Panc1 (cell line): ENCODE data around the gene GFRA1. TPM values are rescaled to one million over a fixed set of nuclear protein-coding genes. Genes with fewer than 3 reads are reported as not detected.

ENCODE experiments used
- ATAC-seq: fragments of 200-7000 bp; cut with Tn5 transposase; 2 replicates; pipeline ENCODE4 v1.9.1; 2020; ENCODE audit warnings: mild to moderate bottlenecking, moderate library complexity
- BruUV-seq: library from RNA; stranded (reverse); fragments of 400-500 nt; replicated peaks from 2 replicates; lab custom pipeline; 2021; lab: Mats Ljungman, UMichigan
- CTCF ChIA-PET: fragments of 300-600 bp; sonication (Branson Sonifier 250); formaldehyde crosslinking; loops from one replicate; lab custom pipeline; 2022; ENCODE audit warnings: antibody characterized with exemption; lab: Charles Lee
- POLR2A ChIA-PET: fragments of 300-600 bp; sonication (Branson Sonifier 250); formaldehyde crosslinking; loops from one replicate; lab custom pipeline; 2022; ENCODE audit warnings: antibody characterized with exemption; lab: Charles Lee
- DNase-seq: peaks from one replicate; pipeline ENCODE4 v3.0.0-alpha.2; 2010; ENCODE audit warnings: low read depth, low spot score
- H3K27ac ChIP-seq: 2 replicates; pipeline ENCODE4 v1.5.1; 2011; ENCODE audit warnings: mild to moderate bottlenecking, low read length, inconsistent platforms
- H3K27me3 ChIP-seq: fragments of 200-500 bp; sonication (Bioruptor generic); 2 replicates; pipeline ENCODE4 v1.6.0; 2014; ENCODE audit warnings: low read length, inconsistent platforms; ENCODE audit not compliant: control insufficient read depth, insufficient read depth
- H3K36me3 ChIP-seq: fragments of 200-500 bp; sonication (Bioruptor generic); 2 replicates; pipeline ENCODE4 v1.5.1; 2014; ENCODE audit warnings: inconsistent platforms, mild to moderate bottlenecking, low read length, moderate library complexity; ENCODE audit not compliant: control insufficient read depth, insufficient read depth
- H3K4me1 ChIP-seq: 2 replicates; pipeline ENCODE4 v1.5.1; 2011; ENCODE audit warnings: inconsistent platforms, mild to moderate bottlenecking, low read length, moderate library complexity; ENCODE audit not compliant: control insufficient read depth, insufficient read depth
- H3K4me3 ChIP-seq, 2 experiments: 2 replicates each; pipeline ENCODE4 v1.5.1; 2011 to 2012; ENCODE audit warnings: low read depth in 2 of 2, low read length in 2 of 2, mild to moderate bottlenecking in 2 of 2, inconsistent platforms in 1 of 2, moderate library complexity in 1 of 2
- H3K9me3 ChIP-seq: fragments of 200-500 bp; sonication (Bioruptor generic); 2 replicates; pipeline ENCODE4 v1.5.1; 2014; ENCODE audit warnings: low read depth, mild to moderate bottlenecking, inconsistent platforms, low read length, moderate library complexity; ENCODE audit not compliant: control insufficient read depth, insufficient read depth
- CTCF ChIP-seq: fragments of 450-650 bp; IDR thresholded peaks from 2 replicates; pipeline ENCODE4 v1.5.1; 2017; ENCODE audit warnings: mild to moderate bottlenecking
- POLR2AphosphoS5 ChIP-seq: IDR thresholded peaks from 2 replicates; pipeline ENCODE4 v1.6.1; 2012; ENCODE audit warnings: mild to moderate bottlenecking, low read depth, low read length, moderate library complexity
- REST ChIP-seq, 2 experiments: IDR thresholded peaks; 2 replicates each; pipeline ENCODE4 v1.6.1; 2011 to 2012; ENCODE audit warnings: low read depth in 2 of 2, control low read depth in 1 of 2, low read length in 1 of 2, mild to moderate bottlenecking in 1 of 2, moderate library complexity in 1 of 2; ENCODE audit not compliant: insufficient read depth in 1 of 2
- SIN3A ChIP-seq: IDR thresholded peaks from 2 replicates; pipeline ENCODE4 v1.6.1; 2012; ENCODE audit warnings: low read depth, mild to moderate bottlenecking, low read length, moderate library complexity, borderline replicate concordance; ENCODE audit not compliant: insufficient read depth
- TCF7L2 ChIP-seq: IDR thresholded peaks from 2 replicates; pipeline ENCODE4 v1.6.1; 2011; ENCODE audit warnings: mild to moderate bottlenecking, low read depth, low read length, inconsistent platforms
- in situ Hi-C: cut with HindIII; loops from 2 replicates; pipeline ENCODE4 v1.10.0; 2016; ENCODE audit warnings: low sequenced_read_pairs, low pct_unique_long_range_greater_than_20kb
- intact Hi-C: fragments of 100-400 bp; cut with micrococcal nuclease; formaldehyde crosslinking; loops from one replicate; pipeline ENCODE4 v1.10.0; 2022; ENCODE audit not compliant: unreplicated experiment
- total RNA-seq: library from RNA; stranded (reverse); gene quantifications from one replicate; pipeline ENCODE4 v1.2.1, GENCODE V29; 2021; ENCODE audit not compliant: unreplicated experiment

The GFRA1 gene
- total RNA-seq, 1 experiment from 2014 or later, result 0.10 TPM

GRCh38 chr10:116237260-116237659 is 35.7 kb downstream of the GFRA1 start:
- H3K9me3 ChIP-seq, result no peaks in the 10 kb centered on the region
- no peak overlapping the region for H3K4me3 ChIP-seq
- POLR2A ChIA-PET, result interaction anchor here (0.6 kb wide), 1 partner anchor 37 kb away, joined by 7 read pairs; no protein-coding TSS in a partner anchor
- in situ Hi-C loops (no loop called here), intact Hi-C loops (no loop called here)
- no peak for TF ChIP-seq POLR2AphosphoS5
- TF ChIP-seq CTCF, result no peak
- no peak for TF ChIP-seq SIN3A
- no peak for TF ChIP-seq REST (IDR thresholded peaks at IDR 0.05; ENCODE audit: insufficient read depth in 1 of 2, low read depth in 2 of 2, low read length in 1 of 2)
- no peak for TF ChIP-seq TCF7L2
- DNase-seq (no peak), ATAC-seq (no peak)
- no peaks in the 10 kb centered on the region for H3K36me3 ChIP-seq
- H3K27ac ChIP-seq, result no peak overlapping the region
- CTCF ChIA-PET, result no interaction called here
- BruUV-seq, result no TSS peak
- peaks cover 3% of the 10 kb centered on the region; the same call in 1 of the 2 replicates for H3K27me3 ChIP-seq
- no peaks in the 10 kb centered on the region for H3K4me1 ChIP-seq

GRCh38 chr10:116233230-116233629 is 39.8 kb downstream of the GFRA1 start:
- H3K4me1 ChIP-seq, result no peaks in the 10 kb centered on the region
- TF ChIP-seq POLR2AphosphoS5, result no peak
- TF ChIP-seq SIN3A, result no peak
- TF ChIP-seq REST (IDR thresholded peaks at IDR 0.05; ENCODE audit: insufficient read depth in 1 of 2, low read depth in 2 of 2, low read length in 1 of 2), result no peak
- TF ChIP-seq TCF7L2, result no peak
- no peak for TF ChIP-seq CTCF
- ChIA-PET POLR2A (no interaction called here), CTCF (no interaction called here)
- intact Hi-C loops, result no loop called here
- no peak overlapping the region for H3K4me3 ChIP-seq
- in situ Hi-C loops, result no loop called here
- no peak for ATAC-seq
- H3K27me3 ChIP-seq, result no peaks in the 10 kb centered on the region
- no peaks in the 10 kb centered on the region for H3K36me3 ChIP-seq
- no peaks in the 10 kb centered on the region for H3K9me3 ChIP-seq
- DNase-seq, result no peak
- BruUV-seq, result no TSS peak
- H3K27ac ChIP-seq, result no peak overlapping the region
